GM12878 (cell line): ENCODE results near the gene ALAD.

Experiments
- CTCF ChIP-seq, 3 experiments: IDR thresholded peaks in 2 of 3; conservative IDR thresholded peaks in 1 of 3; 2 replicates each; pipeline ENCODE4 v1.5.1; 2011; ENCODE audit warnings: low read depth in 3 of 3, low read length in 3 of 3, mild to moderate bottlenecking in 3 of 3, control low read depth in 2 of 3, moderate library complexity in 2 of 3, inconsistent platforms in 1 of 3, mixed read lengths in 1 of 3; ENCODE audit not compliant: control insufficient read depth in 2 of 3, insufficient read depth in 1 of 3; ENCODE audit errors: extremely low read depth in 1 of 3
- HCFC1 ChIP-seq: fragments of 150-350 bp; IDR thresholded peaks from 2 replicates; pipeline ENCODE4 v1.6.1; 2014; ENCODE audit warnings: low read length
- HDAC2 ChIP-seq: fragments of 200-600 bp; sonication (generic); IDR thresholded peaks from 2 replicates; pipeline ENCODE4 v1.6.1; 2017
- LARP7 ChIP-seq: fragments of 450-650 bp; IDR thresholded peaks from 2 replicates; pipeline ENCODE4 v1.6.1; 2017; ENCODE audit warnings: mild to moderate bottlenecking
- RCOR1 ChIP-seq: conservative IDR thresholded peaks from 2 replicates; pipeline ENCODE4 v1.6.1; 2012; ENCODE audit warnings: low read depth, low read length, improper control_type of control experiment
- TARDBP ChIP-seq: IDR thresholded peaks from 2 replicates; pipeline ENCODE4 v1.6.1; 2016; ENCODE audit warnings: borderline replicate concordance
- TCF12 ChIP-seq: IDR thresholded peaks from 2 replicates; pipeline ENCODE4 v1.6.1; 2011; ENCODE audit warnings: low read depth, mild to moderate bottlenecking, low read length
- TF ChIP-seq, protein P1 (sequence below): IDR thresholded peaks from 2 replicates; pipeline ENCODE4 v1.6.1; 2012; ENCODE audit warnings: improper control_type of control experiment, low read depth, low read length; ENCODE audit not compliant: insufficient replicate concordance

DNA sequence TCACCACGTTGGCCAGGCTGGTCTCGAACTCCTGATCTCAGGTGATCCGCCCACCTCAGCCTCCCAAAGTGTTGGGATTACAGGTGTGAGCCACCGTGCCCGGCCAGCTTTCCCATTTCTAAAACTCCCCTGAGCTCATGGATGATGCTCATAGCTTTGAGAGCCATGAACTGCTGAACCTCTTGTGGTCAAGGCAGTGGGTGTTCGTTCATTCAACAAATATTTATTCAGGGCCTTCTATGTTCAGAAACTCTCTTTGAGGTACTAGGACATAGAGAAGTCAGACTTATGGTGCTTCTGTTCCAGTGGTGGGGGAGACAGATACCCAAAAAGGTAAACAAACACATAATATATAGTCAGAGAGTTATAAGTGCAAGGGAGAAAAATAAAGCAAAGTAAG is 49.1 kb downstream of the ALAD start:
- TF ChIP-seq TARDBP (no peak), LARP7 (no peak), HDAC2 (no peak), CTCF (IDR thresholded peaks at IDR 0.05 in 2 of 3, conservative IDR thresholded peaks at IDR 0.05 in 1 of 3; ENCODE audit: control insufficient read depth in 2 of 3, extremely low read depth in 1 of 3, insufficient read depth in 1 of 3, low read depth in 3 of 3, low read length in 3 of 3) (no peak), RCOR1 (no peak), HCFC1 (no peak), TCF12 (no peak)
- TF ChIP-seq, protein P1, sequence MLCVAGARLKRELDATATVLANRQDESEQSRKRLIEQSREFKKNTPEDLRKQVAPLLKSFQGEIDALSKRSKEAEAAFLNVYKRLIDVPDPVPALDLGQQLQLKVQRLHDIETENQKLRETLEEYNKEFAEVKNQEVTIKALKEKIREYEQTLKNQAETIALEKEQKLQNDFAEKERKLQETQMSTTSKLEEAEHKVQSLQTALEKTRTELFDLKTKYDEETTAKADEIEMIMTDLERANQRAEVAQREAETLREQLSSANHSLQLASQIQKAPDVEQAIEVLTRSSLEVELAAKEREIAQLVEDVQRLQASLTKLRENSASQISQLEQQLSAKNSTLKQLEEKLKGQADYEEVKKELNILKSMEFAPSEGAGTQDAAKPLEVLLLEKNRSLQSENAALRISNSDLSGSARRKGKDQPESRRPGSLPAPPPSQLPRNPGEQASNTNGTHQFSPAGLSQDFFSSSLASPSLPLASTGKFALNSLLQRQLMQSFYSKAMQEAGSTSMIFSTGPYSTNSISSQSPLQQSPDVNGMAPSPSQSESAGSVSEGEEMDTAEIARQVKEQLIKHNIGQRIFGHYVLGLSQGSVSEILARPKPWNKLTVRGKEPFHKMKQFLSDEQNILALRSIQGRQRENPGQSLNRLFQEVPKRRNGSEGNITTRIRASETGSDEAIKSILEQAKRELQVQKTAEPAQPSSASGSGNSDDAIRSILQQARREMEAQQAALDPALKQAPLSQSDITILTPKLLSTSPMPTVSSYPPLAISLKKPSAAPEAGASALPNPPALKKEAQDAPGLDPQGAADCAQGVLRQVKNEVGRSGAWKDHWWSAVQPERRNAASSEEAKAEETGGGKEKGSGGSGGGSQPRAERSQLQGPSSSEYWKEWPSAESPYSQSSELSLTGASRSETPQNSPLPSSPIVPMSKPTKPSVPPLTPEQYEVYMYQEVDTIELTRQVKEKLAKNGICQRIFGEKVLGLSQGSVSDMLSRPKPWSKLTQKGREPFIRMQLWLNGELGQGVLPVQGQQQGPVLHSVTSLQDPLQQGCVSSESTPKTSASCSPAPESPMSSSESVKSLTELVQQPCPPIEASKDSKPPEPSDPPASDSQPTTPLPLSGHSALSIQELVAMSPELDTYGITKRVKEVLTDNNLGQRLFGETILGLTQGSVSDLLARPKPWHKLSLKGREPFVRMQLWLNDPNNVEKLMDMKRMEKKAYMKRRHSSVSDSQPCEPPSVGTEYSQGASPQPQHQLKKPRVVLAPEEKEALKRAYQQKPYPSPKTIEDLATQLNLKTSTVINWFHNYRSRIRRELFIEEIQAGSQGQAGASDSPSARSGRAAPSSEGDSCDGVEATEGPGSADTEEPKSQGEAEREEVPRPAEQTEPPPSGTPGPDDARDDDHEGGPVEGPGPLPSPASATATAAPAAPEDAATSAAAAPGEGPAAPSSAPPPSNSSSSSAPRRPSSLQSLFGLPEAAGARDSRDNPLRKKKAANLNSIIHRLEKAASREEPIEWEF = no peak
